Stimulated activated CD4-positive, alpha-beta T cell treated with anti-CD3 and anti-CD28 coated beads, Interleukin-2, amount 100 ng/mL, for 4 hours (primary cell): Measurements from ENCODE around the gene AGAP6.
"Not testable (repeated sequence)": the region's sequence is repeated elsewhere in the genome, so short reads cannot be mapped to it uniquely, and the experiment has no call there.

Experiments
- DNase-seq: peaks from one replicate; pipeline ENCODE4 v3.0.0-alpha.2; 2020; ENCODE audit warnings: low read depth

AGAP6 gene

DNA sequence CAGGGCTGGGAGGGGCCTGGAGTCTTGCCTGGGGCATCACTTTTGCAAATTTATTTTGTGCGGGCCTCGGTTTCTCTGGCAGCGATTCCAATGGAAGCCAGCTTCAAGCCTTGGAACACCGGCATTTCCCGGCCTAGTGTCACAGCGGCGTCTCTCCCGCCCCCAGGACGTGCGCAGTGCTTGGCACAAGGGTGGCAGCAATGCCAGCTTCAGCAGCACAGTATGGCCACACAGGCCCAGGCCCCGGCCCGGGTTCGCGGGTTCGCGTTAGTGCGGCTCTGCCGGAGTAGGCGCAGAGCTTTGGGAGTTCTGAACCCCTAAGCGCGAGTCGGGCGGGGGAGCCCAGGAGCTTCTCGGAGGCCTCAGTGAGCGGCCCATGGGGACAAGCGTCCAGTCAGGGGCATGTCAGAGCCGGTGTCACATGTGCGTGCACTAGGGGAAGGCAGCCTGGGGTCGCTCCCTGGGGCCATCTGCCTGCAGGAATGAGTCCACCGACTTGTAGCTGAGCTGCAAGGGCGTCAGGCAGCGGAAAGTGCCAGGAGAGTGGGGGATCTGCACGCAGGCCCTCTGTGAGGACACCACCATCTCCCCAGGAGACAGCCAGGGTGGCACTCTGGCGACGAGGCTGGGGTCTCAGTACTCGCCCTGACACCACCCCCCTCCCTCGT, 36.6 kb downstream of the AGAP6 start:
- not testable (repeated sequence) for DNase-seq

DNA sequence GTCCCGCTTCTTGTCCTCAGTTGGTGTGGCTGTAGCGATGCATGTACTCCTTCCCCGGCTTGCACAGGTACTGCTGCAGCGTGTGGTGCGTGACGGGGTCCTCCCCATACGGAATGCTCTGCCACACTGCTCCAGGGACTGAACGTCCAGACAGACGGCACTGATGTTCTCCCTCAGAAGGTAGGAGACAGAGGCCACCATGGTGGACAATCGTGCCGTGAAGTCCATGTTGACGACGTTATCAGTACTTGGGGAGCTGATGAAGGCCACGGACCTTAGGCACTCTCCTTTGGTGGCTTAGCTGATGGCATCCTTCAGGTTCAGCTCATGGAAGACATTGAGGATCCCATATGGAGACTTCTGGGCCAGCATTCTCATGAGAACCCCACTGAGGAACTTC, 37.4 kb downstream of the AGAP6 start:
- DNase-seq = no peak

- no peak for DNase-seq
Measured at GRCh38 chr10:50027195-50027594, 39.0 kb downstream of the AGAP6 start.

DNA sequence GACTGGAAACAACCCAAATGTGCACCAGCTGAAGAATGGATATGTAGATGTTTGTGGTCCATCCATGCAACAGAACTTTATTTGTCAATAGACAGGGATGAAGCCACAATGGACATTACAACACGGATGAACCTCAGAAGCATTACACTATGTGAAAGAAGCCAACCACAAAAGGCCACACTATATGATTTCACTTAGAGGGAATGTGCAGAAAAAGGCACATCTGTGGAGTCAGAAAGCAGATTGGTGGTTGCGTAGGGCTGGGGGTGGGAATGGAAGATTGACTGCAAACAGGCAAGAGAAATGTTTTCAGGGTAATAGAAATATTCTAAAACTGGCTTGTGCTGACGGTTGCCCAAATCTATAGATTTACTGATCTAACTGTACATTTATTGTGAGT, 45.3 kb downstream of the AGAP6 start:
- no peak for DNase-seq

DNA sequence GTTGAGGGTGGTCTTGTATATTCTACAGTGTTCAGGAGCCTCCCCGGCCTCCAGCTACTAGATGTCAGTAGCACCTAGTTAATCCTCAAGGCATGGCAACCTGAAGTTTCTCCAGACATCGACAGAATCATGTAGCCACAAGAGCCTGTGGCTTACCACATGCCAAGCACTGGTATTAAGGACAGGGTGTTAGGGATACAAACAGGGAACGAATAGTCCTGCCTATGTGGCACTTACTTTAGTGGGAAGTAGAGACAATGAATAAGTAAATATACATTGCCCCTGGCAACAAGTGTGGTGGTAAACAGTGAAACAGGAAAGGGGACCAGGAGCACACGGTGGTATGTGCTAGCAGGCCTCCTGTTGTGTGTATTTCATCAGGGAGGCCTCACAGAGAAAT, 47.1 kb downstream of the AGAP6 start:
- not testable (repeated sequence) for DNase-seq

DNA sequence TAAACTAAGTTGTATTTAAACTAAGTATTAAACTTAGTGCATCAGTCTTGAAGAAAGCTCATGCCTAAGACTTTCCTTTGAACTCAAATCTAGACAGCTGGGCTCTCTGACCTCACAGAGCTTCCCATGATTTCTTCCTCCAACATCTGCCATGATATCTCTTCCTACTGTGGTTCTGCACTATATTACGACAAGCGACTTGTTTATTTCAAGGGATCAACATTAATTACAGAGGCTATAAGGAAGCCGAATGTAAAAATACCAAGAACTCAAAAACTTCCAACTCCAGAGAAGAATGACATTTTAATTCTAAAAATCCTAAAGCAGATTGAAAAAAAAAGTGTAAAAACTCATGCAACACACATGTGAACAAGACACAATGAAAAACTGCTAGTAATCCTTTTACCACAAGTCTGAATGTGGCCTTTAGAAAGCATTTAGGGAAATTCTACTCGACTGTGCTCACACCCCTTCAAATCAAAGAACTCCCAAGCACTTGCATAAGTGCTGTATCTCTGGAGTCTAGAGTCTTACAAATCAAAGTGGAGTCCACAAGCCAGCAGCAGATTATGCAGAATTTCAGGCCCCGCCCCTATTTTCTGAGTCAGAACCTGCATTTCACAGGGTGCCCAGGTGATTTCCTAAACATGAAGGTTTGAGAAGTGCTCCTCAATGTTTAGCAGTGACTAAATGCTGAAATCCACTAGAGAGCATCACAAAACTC, 56.9 kb downstream of the AGAP6 start:
- no peak for DNase-seq

- not testable (repeated sequence) for DNase-seq
Measured at GRCh38 chr10:50046457-50046856, 58.3 kb downstream of the AGAP6 start.

GRCh38 chr10:50047594-50047993, 59.4 kb downstream of the AGAP6 start:
- DNase-seq = not testable (repeated sequence)

DNA sequence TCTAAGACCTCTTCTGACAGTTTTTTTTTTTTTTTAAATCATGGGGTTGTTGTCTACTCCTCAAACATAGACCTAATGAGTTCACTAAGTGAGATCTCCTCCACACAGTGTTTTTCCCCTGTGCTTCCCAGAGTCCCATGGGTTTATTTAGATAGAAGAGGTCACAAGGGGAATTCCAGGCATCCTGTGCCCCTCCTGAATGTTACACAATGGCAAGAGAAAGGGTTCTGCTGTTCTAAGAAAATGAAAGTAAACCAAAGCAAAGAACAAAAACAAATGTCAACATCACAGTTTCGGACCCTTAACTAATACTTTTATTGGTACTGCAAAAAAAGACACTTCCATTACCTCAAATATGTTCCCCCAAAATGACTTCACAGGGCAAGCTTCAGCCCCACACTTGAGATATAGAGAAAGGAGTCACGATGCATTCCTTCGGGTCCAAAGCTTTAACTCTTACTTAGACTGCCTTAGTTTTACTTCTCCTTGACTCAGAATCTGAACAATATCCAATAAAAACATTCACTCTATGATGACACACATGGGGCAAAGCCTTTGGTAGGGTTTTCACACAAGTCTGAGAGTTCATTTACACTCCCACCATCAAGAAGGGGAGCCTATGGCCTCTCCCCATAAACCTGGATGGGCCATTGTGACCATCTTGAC, 63.9 kb downstream of the AGAP6 start:
- DNase-seq = not testable (repeated sequence)

DNA sequence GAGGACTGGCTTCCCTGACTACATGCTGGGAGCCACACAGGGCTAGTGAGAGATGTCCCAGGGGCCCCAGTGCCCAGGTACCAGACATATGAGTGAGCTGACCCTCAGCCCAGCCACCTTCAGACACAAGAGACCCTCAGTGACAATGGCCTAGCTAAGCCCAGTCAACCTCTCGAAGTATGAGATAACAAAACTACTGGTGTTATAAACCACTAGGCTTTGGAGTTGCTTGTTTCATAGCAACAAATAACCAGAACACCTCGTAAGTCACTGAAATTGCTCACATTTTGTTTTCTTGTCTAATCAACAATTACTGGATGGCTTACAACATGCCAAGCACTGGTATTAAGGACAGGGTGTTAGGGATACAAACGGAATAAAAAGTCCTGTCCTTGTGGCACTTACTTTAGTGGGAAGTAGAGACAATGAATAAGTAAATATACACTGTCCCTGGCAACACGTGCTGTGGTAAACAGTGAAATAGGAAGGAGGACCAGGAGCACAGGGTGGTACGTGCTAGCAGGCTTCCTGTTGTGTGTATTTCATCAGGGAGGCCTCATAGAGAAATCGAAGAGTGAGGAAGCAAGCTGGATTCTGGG, 64.7 kb downstream of the AGAP6 start:
- DNase-seq = not testable (repeated sequence)

DNA sequence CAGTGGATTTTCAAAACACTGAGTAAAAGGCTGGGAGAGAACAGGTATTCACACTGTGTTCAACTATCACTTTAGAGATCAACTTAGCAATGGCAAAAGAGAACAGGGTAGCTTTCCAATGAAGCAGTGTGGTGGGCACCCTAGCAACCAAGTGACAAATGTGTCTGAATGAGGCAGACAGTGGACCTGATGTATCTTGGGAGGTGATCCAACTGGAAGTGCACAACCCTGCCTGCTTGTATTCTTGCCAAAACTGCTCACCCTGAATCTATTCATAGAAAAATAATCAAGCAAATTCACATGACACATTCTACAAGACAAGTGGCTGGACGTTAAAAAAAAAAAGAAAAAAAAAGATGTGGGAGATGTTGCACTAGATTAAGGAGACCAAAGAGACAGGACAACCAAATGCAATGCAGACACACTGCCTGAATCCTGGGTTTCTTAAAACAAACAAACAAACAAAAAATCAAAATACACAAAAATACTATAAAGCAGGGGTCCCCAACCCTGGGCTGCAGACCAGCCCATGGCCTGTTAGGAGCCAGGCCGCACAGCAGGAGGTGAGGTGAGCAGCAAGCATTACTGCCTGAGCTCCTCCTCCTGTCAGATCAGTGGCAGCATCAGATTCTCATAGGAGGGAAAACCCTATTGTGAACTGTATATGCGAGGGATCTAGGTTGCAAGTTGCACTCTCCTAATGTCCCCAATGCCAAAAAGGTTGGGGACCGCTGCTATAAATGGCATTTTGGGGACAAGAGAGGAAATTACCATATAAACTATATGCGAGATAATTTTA, 67.5 kb downstream of the AGAP6 start:
- DNase-seq = not testable (repeated sequence)

- DNase-seq = not testable (repeated sequence)
Measured at GRCh38 chr10:50056654-50057053, 68.4 kb downstream of the AGAP6 start.

GRCh38 chr10:50058727-50059126, 70.5 kb downstream of the AGAP6 start:
- DNase-seq = not testable (repeated sequence)

GRCh38 chr10:50059946-50060345, 71.7 kb downstream of the AGAP6 start:
- not testable (repeated sequence) for DNase-seq
